K562 (cell line): ENCODE measurements around the gene SAMD8. TPM values are rescaled to one million over a fixed set of nuclear protein-coding genes. Genes with fewer than 3 reads are reported as not detected.

ENCODE experiments used
- BCL6 ChIP-seq: fragments of 250-450 bp; sonication (Bioruptor Pico); IDR thresholded peaks from 2 replicates; pipeline ENCODE4 v1.4.0; 2020
- ETV5 ChIP-seq: sonication (generic); formaldehyde crosslinking; IDR thresholded peaks from 2 replicates; pipeline ENCODE4 v1.4.0; 2020; ENCODE audit warnings: low read depth, mild to moderate bottlenecking, missing genetic modification reagents
- FOS ChIP-seq: IDR thresholded peaks from 3 replicates; pipeline ENCODE4 v1.6.1; 2011; ENCODE audit not compliant: insufficient read length; ENCODE audit errors: extremely low read depth
- FOXK2 ChIP-seq, 2 experiments: fragments of 450-650 bp; IDR thresholded peaks in 1 of 2; conservative IDR thresholded peaks in 1 of 2; 2 replicates each; pipeline ENCODE4 v1.6.1; 2016; ENCODE audit warnings: low read depth in 2 of 2, mild to moderate bottlenecking in 1 of 2
- GTF2E2 ChIP-seq: fragments of 200-800 bp; sonication (Bioruptor generic); IDR thresholded peaks from 2 replicates; pipeline ENCODE4 v1.6.1; 2016; ENCODE audit warnings: missing genetic modification characterization, missing compliant biosample characterization
- NCOR1 ChIP-seq: fragments of 450-650 bp; IDR thresholded peaks from 2 replicates; pipeline ENCODE4 v1.6.1; 2016; ENCODE audit warnings: mild to moderate bottlenecking, moderate library complexity
- NUFIP1 ChIP-seq: fragments of 450-650 bp; IDR thresholded peaks from 2 replicates; pipeline ENCODE4 v1.6.1; 2018; ENCODE audit not compliant: partially characterized antibody
- RBM15 ChIP-seq: fragments of 200-400 bp; formaldehyde crosslinking; IDR thresholded peaks from 2 replicates; pipeline ENCODE4 v1.6.1; 2018; ENCODE audit warnings: mild to moderate bottlenecking, low read length, moderate library complexity; ENCODE audit not compliant: insufficient read depth
- RCOR1 ChIP-seq, 2 experiments: IDR thresholded peaks; 2 replicates each; pipeline ENCODE4 v1.6.1; 2012; ENCODE audit warnings: low read depth in 2 of 2, low read length in 2 of 2, borderline replicate concordance in 1 of 2, improper control_type of control experiment in 1 of 2
- SRSF7 ChIP-seq: fragments of 200-400 bp; formaldehyde crosslinking; optimal IDR thresholded peaks from 2 replicates; pipeline ENCODE3; 2017; ENCODE audit warnings: mild to moderate bottlenecking, low read depth, low read length
- TEAD2 ChIP-seq: fragments of 450-650 bp; IDR thresholded peaks from 2 replicates; pipeline ENCODE4 v1.6.1; 2016; ENCODE audit warnings: missing genetic modification characterization, control low read depth, missing compliant biosample characterization
- ZNF217 ChIP-seq: sonication (generic); formaldehyde crosslinking; IDR thresholded peaks from 2 replicates; pipeline ENCODE4 v1.8.0; 2022; ENCODE audit warnings: mild to moderate bottlenecking, missing genetic modification reagents
- ZNF507 ChIP-seq: conservative IDR thresholded peaks from 2 replicates; pipeline ENCODE4 v1.6.1; 2017; ENCODE audit warnings: missing genetic modification characterization, missing compliant biosample characterization
- ZNF589 ChIP-seq: fragments of 200-800 bp; sonication (Bioruptor generic); IDR thresholded peaks from 2 replicates; pipeline ENCODE4 v1.6.1; 2016; ENCODE audit warnings: low read depth, missing genetic modification characterization, missing compliant biosample characterization
- ZNF696 ChIP-seq: fragments of 250-450 bp; sonication (Bioruptor Pico); conservative IDR thresholded peaks from 2 replicates; pipeline ENCODE4 v1.4.0; 2020; ENCODE audit warnings: mild to moderate bottlenecking, moderate library complexity
- polyA plus RNA-seq, 8 experiments: library from polyadenylated mRNA; depleted of rRNA in 4 of 8; stranded (reverse) in 5 of 8; unstranded in 3 of 8; fragments of >200 nt; fragmentation: Nextera tagmentation in 2 of 8; fragmentation: Illumina TruSeq in 1 of 8; extraction: Ambion mirVana in 2 of 8; extraction: Trizol in 1 of 8; gene quantifications; 2 replicates each; pipeline versions ENCODE4 v1.2.1 to v1.2.3, GENCODE V29; 2011 to 2014; ENCODE audit warnings: inconsistent platforms in 1 of 8, missing spikeins in 1 of 8
- total RNA-seq, 7 experiments: library from RNA; depleted of rRNA in 6 of 7; stranded (reverse); fragments of >200 nt in 6 of 7; fragmentation: Illumina TruSeq in 2 of 7; extraction: Trizol in 2 of 7; gene quantifications; 2 replicates each; pipeline versions ENCODE4 v1.2.1 to v1.2.3, GENCODE V29; 2011 to 2021; ENCODE audit warnings: low replicate concordance in 1 of 7
- TF ChIP-seq, protein P1 (sequence below): fragments of 150-350 bp; conservative IDR thresholded peaks from 2 replicates; pipeline ENCODE4 v1.6.1; 2014; ENCODE audit warnings: low read length
- TF ChIP-seq, protein P2 (sequence below): fragments of 450-650 bp; IDR thresholded peaks from 2 replicates; pipeline ENCODE4 v1.6.1; 2017; ENCODE audit warnings: mild to moderate bottlenecking, moderate library complexity
- TF ChIP-seq, protein P3 (sequence below): IDR thresholded peaks from 2 replicates; pipeline ENCODE4 v1.6.1; 2014; ENCODE audit warnings: antibody characterized with exemption
- TF ChIP-seq, protein P4 (sequence below), 2 experiments: fragments of 450-650 bp in 1 of 2; IDR thresholded peaks; 2 replicates each; pipeline ENCODE4 v1.6.1; 2011 to 2017; ENCODE audit warnings: low read depth in 2 of 2, antibody characterized with exemption in 1 of 2, borderline replicate concordance in 1 of 2, low read length in 1 of 2, mild to moderate bottlenecking in 1 of 2, mixed read lengths in 1 of 2; ENCODE audit not compliant: control insufficient read depth in 1 of 2

The SAMD8 gene
- total and polyA plus RNA-seq, 9 of the 15 experiments (the other 6 are each of a cell fraction or from before 2014, with no cell fraction given) = 2.7 to 16.1 (median 6.2) TPM

DNA sequence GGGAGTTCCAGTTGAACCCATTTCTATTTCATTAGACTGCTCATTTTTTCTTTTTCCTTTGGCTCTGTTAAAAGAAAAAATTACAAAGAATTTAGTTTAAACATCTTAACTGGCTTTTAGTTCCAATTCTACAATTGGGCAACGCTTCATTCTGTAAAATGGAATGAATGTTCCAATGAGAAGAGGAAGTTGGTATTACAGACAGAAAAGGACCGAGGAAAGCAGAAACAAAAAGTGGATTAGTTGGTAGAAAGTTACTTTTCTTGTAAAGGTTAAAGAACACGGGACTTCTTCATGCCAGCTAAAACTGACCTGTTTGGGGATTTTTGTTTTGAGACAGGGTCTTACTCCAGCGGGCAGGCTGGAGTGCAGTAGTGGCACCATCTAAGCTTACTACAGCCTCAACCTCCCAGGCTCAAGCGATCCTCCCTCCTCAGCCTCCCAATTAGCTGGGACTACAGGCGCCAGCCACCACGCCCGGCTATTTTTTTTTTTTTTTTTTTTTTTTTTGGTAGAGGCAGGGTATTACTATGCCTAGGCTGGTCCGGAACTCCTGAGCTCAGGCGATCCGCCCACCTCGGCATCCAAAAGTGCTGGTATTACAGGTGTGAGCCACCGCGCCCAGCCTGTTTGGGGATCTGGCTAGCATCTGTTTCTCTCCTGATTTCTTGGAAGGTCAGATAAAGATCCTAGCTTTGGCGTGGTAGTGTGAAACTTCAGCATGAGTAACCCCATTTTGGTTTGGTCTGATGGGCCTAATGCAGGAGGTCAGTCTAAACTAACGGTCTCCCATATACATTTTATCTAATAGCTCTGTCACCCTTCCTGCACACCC lies 97.8 kb downstream of the SAMD8 start (continued):
- TF ChIP-seq, protein P1, sequence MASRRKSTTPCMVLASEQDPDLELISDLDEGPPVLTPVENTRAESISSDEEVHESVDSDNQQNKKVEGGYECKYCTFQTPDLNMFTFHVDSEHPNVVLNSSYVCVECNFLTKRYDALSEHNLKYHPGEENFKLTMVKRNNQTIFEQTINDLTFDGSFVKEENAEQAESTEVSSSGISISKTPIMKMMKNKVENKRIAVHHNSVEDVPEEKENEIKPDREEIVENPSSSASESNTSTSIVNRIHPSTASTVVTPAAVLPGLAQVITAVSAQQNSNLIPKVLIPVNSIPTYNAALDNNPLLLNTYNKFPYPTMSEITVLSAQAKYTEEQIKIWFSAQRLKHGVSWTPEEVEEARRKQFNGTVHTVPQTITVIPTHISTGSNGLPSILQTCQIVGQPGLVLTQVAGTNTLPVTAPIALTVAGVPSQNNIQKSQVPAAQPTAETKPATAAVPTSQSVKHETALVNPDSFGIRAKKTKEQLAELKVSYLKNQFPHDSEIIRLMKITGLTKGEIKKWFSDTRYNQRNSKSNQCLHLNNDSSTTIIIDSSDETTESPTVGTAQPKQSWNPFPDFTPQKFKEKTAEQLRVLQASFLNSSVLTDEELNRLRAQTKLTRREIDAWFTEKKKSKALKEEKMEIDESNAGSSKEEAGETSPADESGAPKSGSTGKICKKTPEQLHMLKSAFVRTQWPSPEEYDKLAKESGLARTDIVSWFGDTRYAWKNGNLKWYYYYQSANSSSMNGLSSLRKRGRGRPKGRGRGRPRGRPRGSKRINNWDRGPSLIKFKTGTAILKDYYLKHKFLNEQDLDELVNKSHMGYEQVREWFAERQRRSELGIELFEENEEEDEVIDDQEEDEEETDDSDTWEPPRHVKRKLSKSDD = no peak
- TF ChIP-seq FOXK2 (conservative IDR thresholded peaks at IDR 0.05 in 1 of 2, IDR thresholded peaks at IDR 0.05 in 1 of 2; ENCODE audit: low read depth in 2 of 2) = no peak
- no peak for TF ChIP-seq FOS
- TF ChIP-seq, protein P2, sequence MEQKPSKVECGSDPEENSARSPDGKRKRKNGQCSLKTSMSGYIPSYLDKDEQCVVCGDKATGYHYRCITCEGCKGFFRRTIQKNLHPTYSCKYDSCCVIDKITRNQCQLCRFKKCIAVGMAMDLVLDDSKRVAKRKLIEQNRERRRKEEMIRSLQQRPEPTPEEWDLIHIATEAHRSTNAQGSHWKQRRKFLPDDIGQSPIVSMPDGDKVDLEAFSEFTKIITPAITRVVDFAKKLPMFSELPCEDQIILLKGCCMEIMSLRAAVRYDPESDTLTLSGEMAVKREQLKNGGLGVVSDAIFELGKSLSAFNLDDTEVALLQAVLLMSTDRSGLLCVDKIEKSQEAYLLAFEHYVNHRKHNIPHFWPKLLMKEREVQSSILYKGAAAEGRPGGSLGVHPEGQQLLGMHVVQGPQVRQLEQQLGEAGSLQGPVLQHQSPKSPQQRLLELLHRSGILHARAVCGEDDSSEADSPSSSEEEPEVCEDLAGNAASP = no peak
- no peak for TF ChIP-seq ETV5 (CRISPR knock-in tag)
- TF ChIP-seq, protein P3, sequence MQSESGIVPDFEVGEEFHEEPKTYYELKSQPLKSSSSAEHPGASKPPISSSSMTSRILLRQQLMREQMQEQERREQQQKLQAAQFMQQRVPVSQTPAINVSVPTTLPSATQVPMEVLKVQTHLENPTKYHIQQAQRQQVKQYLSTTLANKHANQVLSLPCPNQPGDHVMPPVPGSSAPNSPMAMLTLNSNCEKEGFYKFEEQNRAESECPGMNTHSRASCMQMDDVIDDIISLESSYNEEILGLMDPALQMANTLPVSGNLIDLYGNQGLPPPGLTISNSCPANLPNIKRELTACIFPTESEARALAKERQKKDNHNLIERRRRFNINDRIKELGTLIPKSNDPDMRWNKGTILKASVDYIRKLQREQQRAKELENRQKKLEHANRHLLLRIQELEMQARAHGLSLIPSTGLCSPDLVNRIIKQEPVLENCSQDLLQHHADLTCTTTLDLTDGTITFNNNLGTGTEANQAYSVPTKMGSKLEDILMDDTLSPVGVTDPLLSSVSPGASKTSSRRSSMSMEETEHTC = no peak
- TF ChIP-seq, protein P4, sequence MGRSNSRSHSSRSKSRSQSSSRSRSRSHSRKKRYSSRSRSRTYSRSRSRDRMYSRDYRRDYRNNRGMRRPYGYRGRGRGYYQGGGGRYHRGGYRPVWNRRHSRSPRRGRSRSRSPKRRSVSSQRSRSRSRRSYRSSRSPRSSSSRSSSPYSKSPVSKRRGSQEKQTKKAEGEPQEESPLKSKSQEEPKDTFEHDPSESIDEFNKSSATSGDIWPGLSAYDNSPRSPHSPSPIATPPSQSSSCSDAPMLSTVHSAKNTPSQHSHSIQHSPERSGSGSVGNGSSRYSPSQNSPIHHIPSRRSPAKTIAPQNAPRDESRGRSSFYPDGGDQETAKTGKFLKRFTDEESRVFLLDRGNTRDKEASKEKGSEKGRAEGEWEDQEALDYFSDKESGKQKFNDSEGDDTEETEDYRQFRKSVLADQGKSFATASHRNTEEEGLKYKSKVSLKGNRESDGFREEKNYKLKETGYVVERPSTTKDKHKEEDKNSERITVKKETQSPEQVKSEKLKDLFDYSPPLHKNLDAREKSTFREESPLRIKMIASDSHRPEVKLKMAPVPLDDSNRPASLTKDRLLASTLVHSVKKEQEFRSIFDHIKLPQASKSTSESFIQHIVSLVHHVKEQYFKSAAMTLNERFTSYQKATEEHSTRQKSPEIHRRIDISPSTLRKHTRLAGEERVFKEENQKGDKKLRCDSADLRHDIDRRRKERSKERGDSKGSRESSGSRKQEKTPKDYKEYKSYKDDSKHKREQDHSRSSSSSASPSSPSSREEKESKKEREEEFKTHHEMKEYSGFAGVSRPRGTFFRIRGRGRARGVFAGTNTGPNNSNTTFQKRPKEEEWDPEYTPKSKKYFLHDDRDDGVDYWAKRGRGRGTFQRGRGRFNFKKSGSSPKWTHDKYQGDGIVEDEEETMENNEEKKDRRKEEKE (IDR thresholded peaks at IDR 0.05; ENCODE audit: borderline replicate concordance in 1 of 2, control insufficient read depth in 1 of 2, low read depth in 2 of 2, low read length in 1 of 2) = no peak
- TF ChIP-seq RCOR1 (IDR thresholded peaks at IDR 0.05; ENCODE audit: borderline replicate concordance in 1 of 2, low read depth in 2 of 2, low read length in 2 of 2) = no peak
- TF ChIP-seq NUFIP1 = peak; percentile 93
- no peak for TF ChIP-seq ZNF217 (CRISPR knock-in tag)
- TF ChIP-seq ZNF696 (CRISPR knock-in tag) = no peak
- no peak for TF ChIP-seq GTF2E2 (tag)
- no peak; the same call in 1 of the 2 replicates for TF ChIP-seq TEAD2 (tag)
- no peak for TF ChIP-seq SRSF7
- TF ChIP-seq RBM15 = no peak
- TF ChIP-seq BCL6 (CRISPR knock-in tag) = peak; percentile 93
- TF ChIP-seq NCOR1 = no peak
- TF ChIP-seq ZNF589 = peak; percentile 95; the same call in 1 of the 2 replicates
- no peak for TF ChIP-seq ZNF507 (tag)
